HG03159 (cell line): ENCODE measurements around the gene RRP1B.
A peak's percentile ranks its signal among the peaks of the same experiment; 100 is the strongest.
"Not testable (repeated sequence)": the region's sequence is repeated elsewhere in the genome, so short reads cannot be mapped to it uniquely, and the experiment has no call there.

Experiments used
- ATAC-seq: cut with Tn5 transposase; IDR thresholded peaks from one replicate; pipeline ENCODE4 v1.9.1; 2021; ENCODE audit warnings: mild to moderate bottlenecking, moderate library complexity; ENCODE audit not compliant: unreplicated experiment

RRP1B gene

GRCh38 chr21:43639470-43640353 lies 19.6 kb upstream of the RRP1B start:
- no peak for ATAC-seq

- ATAC-seq: no peak
Measured at GRCh38 chr21:43640400-43640799, 19.0 kb upstream of the RRP1B start.

- ATAC-seq: no peak
Measured at GRCh38 chr21:43643193-43643592, 16.2 kb upstream of the RRP1B start.

GRCh38 chr21:43644071-43644470 lies 15.3 kb upstream of the RRP1B start:
- no peak for ATAC-seq

GRCh38 chr21:43644609-43645008 lies 14.8 kb upstream of the RRP1B start:
- ATAC-seq: no peak

- no peak for ATAC-seq
Measured at GRCh38 chr21:43645136-43645891, 14.0 kb upstream of the RRP1B start.

- no peak for ATAC-seq
Measured at GRCh38 chr21:43645976-43646375, 13.4 kb upstream of the RRP1B start.

- ATAC-seq: peak; percentile 64
Measured at GRCh38 chr21:43646550-43647260, 12.7 kb upstream of the RRP1B start.

GRCh38 chr21:43648171-43648570 lies 11.2 kb upstream of the RRP1B start:
- no peak for ATAC-seq

GRCh38 chr21:43651926-43652325 lies 7.4 kb upstream of the RRP1B start:
- ATAC-seq: not testable (repeated sequence)

GRCh38 chr21:43652616-43653015 lies 6.7 kb upstream of the RRP1B start:
- no peak for ATAC-seq

GRCh38 chr21:43653626-43654025 lies 5.7 kb upstream of the RRP1B start:
- no peak for ATAC-seq

- ATAC-seq: no peak
Measured at GRCh38 chr21:43654806-43655489, 4.4 kb upstream of the RRP1B start.

- no peak for ATAC-seq
Measured at GRCh38 chr21:43657355-43658087, 1.8 kb upstream of the RRP1B start.

GRCh38 chr21:43658088-43658741 lies 1.1 kb upstream of the RRP1B start:
- no peak for ATAC-seq

GRCh38 chr21:43658769-43659135 lies 608 bp upstream of the RRP1B start:
- no peak for ATAC-seq

GRCh38 chr21:43662286-43662685 lies 2.9 kb downstream of the RRP1B start:
- ATAC-seq: no peak

- ATAC-seq: no peak
Measured at GRCh38 chr21:43663033-43663432, 3.7 kb downstream of the RRP1B start.

- ATAC-seq: no peak
Measured at GRCh38 chr21:43664358-43664757, 5.0 kb downstream of the RRP1B start.

- ATAC-seq: no peak
Measured at GRCh38 chr21:43665879-43666278, 6.5 kb downstream of the RRP1B start.
